Esophagus muscularis mucosa (tissue), 3 donors: ENCODE results near the gene GID4.

Experiments
- POLR2A ChIP-seq: fragments of 450-650 bp; IDR thresholded peaks from one replicate; pipeline ENCODE4 v1.6.1; 2017; ENCODE audit warnings: antibody characterized with exemption, moderate library complexity, mild to moderate bottlenecking, low read depth
- POLR2AphosphoS5 ChIP-seq, 2 donors: sonication (generic); formaldehyde crosslinking; IDR thresholded peaks; one replicate each; pipeline ENCODE4 v1.6.1; 2017; ENCODE audit warnings: antibody characterized with exemption in 2 of 2
- TF ChIP-seq, protein P1 (sequence below), 3 experiments: fragments of 200-600 bp in 2 of 3; fragments of 450-650 bp in 1 of 3; sonication (generic) in 2 of 3; IDR thresholded peaks; one replicate each; pipeline ENCODE4 v1.5.1; 2017 to 2019; ENCODE audit warnings: antibody characterized with exemption in 3 of 3, mild to moderate bottlenecking in 2 of 3, moderate library complexity in 1 of 3

DNA sequence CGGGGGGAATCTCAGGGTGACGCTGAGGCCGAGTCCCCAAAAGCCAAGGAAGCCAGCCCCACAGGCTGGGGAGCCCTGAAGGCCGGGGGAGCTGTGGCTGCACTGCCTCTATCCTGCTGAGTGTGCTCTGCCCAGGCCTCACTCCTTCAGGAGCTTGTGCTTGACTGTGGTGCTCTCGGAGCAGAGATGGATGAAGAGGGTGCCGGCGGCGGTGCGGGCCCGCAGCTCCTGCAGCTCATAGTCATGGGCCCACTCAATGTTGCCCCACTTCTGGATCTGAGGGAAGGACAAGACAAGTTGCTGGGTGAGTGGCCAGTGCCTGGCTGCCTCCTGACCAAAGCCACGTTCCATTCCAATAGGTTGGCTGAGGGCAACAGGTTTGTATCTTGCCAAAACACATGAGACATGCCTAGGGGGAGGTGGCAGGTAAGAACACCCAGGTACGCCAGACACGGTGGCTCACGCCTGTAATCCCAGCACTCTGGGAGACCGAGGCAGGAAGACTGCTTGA lies 20.7 kb upstream of the GID4 start:
- TF ChIP-seq, protein P1, sequence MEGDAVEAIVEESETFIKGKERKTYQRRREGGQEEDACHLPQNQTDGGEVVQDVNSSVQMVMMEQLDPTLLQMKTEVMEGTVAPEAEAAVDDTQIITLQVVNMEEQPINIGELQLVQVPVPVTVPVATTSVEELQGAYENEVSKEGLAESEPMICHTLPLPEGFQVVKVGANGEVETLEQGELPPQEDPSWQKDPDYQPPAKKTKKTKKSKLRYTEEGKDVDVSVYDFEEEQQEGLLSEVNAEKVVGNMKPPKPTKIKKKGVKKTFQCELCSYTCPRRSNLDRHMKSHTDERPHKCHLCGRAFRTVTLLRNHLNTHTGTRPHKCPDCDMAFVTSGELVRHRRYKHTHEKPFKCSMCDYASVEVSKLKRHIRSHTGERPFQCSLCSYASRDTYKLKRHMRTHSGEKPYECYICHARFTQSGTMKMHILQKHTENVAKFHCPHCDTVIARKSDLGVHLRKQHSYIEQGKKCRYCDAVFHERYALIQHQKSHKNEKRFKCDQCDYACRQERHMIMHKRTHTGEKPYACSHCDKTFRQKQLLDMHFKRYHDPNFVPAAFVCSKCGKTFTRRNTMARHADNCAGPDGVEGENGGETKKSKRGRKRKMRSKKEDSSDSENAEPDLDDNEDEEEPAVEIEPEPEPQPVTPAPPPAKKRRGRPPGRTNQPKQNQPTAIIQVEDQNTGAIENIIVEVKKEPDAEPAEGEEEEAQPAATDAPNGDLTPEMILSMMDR (IDR thresholded peaks at IDR 0.05): no peak
- TF ChIP-seq POLR2A (no peak), POLR2AphosphoS5 (IDR thresholded peaks at IDR 0.05) (no peak)
